ENCODE measurements around the gene BRINP3. TPM values are rescaled to one million over a fixed set of nuclear protein-coding genes. Genes with fewer than 3 reads are reported as not detected.

The BRINP3 gene
- total and polyA plus RNA-seq, 9 of the 15 experiments (the other 6 are each of a cell fraction or from before 2014, with no cell fraction given) = 0.09 to 0.75 (median 0.19) TPM; not detected in 1

DNA sequence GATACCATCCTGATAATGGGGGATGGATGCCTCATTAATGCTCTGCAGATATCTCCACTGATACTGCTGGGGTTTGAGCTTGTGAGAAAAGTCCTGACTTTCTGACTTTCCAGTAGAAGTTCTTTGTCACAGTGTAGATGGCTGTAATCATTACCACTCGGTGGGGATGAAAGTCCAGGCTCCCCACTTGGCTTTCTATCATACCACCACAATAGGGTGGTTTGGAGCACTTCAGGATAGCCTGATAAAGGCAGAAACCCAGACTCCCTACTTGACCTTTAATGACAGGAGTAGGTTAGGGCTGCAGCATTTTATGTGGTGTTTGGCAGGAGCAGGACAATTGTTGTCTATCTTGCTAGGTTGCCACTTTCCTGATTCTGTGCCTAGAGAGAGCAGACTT lies 294.1 kb downstream of the BRINP3 start:
- 0% methylated on average over 1 of the region's 1 CpG for WGBS (ENCODE audit: insufficient coverage, low coverage, missing lambda C conversion rate)
- Histone ChIP-seq H3K4me1 (replicated peaks in 1 of 2; ENCODE audit: control insufficient read depth in 2 of 2, insufficient read depth in 2 of 2, low read length in 2 of 2) (no peaks in the 10 kb centered on the region), H4K20me1 (replicated peaks; ENCODE audit: control insufficient read depth, insufficient read depth, low read length) (no peaks in the 10 kb centered on the region), H2AFZ (ENCODE audit: low read depth, low read length) (no peak overlapping the region), H3K27me3 (ENCODE audit: control insufficient read depth in 2 of 2, insufficient read depth in 2 of 2, low read length in 2 of 2) (no peaks in the 10 kb centered on the region), H3K4me3 (no peak overlapping the region), H3K9me1 (ENCODE audit: control insufficient read depth, insufficient read depth, low read length) (no peaks in the 10 kb centered on the region), H3K9ac (ENCODE audit: insufficient read depth in 1 of 2, low read depth in 2 of 2, low read length in 2 of 2) (no peak overlapping the region), H3K79me2 (ENCODE audit: control insufficient read depth, insufficient read depth, low read length) (no peaks in the 10 kb centered on the region), H3K27ac (ENCODE audit: extremely low read depth, low read depth, low read length) (no peak overlapping the region), H3K9me3 (replicated peaks; ENCODE audit: control insufficient read depth, insufficient read depth, low read depth, low read length) (no peaks in the 10 kb centered on the region; the same call in none of the 2 replicates), H3K4me2 (ENCODE audit: insufficient read depth, low read length) (no peak overlapping the region), H3K36me3 (ENCODE audit: control insufficient read depth, insufficient read depth, low read length) (no peaks in the 10 kb centered on the region)
- ATAC-seq = no peak
- intact Hi-C loops (cut with micrococcal nuclease) (no loop called here), in situ Hi-C loops (cut with MboI) (no loop called here)
- no peak for DNase-seq (ENCODE audit: extremely low read depth in 1 of 4, low spot score in 3 of 4)
- ChIA-PET POLR2A (no interaction called here), CTCF (ENCODE audit: low intra/inter-chr PET ratio) (no interaction called here)
- BruUV-seq (replicated peaks) = no TSS peak
- no peak for FAIRE-seq
- TF ChIP-seq TEAD1 (CRISPR knock-in tag; IDR thresholded peaks at IDR 0.05) (no peak), CXXC5 (CRISPR knock-in tag; IDR thresholded peaks at IDR 0.05) (no peak), KAT2B (IDR thresholded peaks at IDR 0.05; ENCODE audit: low read depth, low read length) (no peak), MTF1 (CRISPR knock-in tag; IDR thresholded peaks at IDR 0.05; ENCODE audit: borderline replicate concordance) (no peak), SMAD1 (IDR thresholded peaks at IDR 0.05; ENCODE audit: low read depth, low read length, partially characterized antibody) (no peak), ZNF398 (CRISPR knock-in tag; IDR thresholded peaks at IDR 0.05) (no peak), FOXP4 (CRISPR knock-in tag; IDR thresholded peaks at IDR 0.05; ENCODE audit: borderline replicate concordance) (no peak), E2F6 (IDR thresholded peaks at IDR 0.05; ENCODE audit: borderline replicate concordance in 1 of 2, extremely low read depth in 1 of 2, insufficient read depth in 1 of 2, insufficient read length in 1 of 2, low read depth in 1 of 2, low read length in 1 of 2, poor library complexity in 1 of 2, severe bottlenecking in 1 of 2) (no peak), MCM2 (IDR thresholded peaks at IDR 0.05; ENCODE audit: low read depth) (no peak), ZNF184 (CRISPR knock-in tag; IDR thresholded peaks at IDR 0.05) (no peak), ZNF644 (tag; IDR thresholded peaks at IDR 0.05; ENCODE audit: low read depth) (no peak), ZNF174 (CRISPR knock-in tag; IDR thresholded peaks at IDR 0.05) (no peak), MEF2A (IDR thresholded peaks at IDR 0.05; ENCODE audit: control insufficient read depth, low read depth, low read length) (no peak), EWSR1 (IDR thresholded peaks at IDR 0.05; ENCODE audit: borderline replicate concordance, low read depth, partially characterized antibody) (no peak), ZNF24 (IDR thresholded peaks at IDR 0.05) (no peak), RB1 (IDR thresholded peaks at IDR 0.05; ENCODE audit: low read depth) (no peak)
- TF ChIP-seq, protein P1, sequence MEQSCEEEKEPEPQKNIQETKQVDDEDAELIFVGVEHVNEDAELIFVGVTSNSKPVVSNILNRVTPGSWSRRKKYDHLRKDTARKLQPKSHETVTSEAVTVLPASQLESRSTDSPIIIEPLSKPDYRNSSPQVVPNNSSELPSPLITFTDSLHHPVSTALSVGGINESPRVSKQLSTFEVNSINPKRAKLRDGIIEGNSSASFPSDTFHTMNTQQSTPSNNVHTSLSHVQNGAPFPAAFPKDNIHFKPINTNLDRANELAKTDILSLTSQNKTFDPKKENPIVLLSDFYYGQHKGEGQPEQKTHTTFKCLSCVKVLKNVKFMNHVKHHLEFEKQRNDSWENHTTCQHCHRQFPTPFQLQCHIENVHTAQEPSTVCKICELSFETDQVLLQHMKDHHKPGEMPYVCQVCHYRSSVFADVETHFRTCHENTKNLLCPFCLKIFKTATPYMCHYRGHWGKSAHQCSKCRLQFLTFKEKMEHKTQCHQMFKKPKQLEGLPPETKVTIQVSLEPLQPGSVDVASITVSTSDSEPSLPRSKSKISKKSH (CRISPR knock-in tag; IDR thresholded peaks at IDR 0.05) = no peak
